OCI-LY7 (cell line): ENCODE measurements around the gene OR52N1.

Experiments
- CTCF ChIP-seq: fragments of 200-600 bp; sonication (generic); conservative IDR thresholded peaks from 2 replicates; pipeline ENCODE4 v1.5.1; 2014; ENCODE audit warnings: mild to moderate bottlenecking, antibody characterized with exemption, low read length, moderate library complexity, mixed read lengths
- EZH2phosphoT487 ChIP-seq: fragments of 200-600 bp; sonication (generic); IDR thresholded peaks from 2 replicates; pipeline ENCODE4 v1.6.1; 2018; ENCODE audit warnings: low read depth, borderline replicate concordance, mild to moderate bottlenecking, mixed run types, antibody characterized with exemption, low read length, moderate library complexity, mixed read lengths

GRCh38 chr11:5807580-5807979 is 16.5 kb upstream of the OR52N1 start:
- no peak for TF ChIP-seq CTCF
- no peak for TF ChIP-seq EZH2phosphoT487
